ENCODE data around the gene GRPEL1. TPM values are rescaled to one million over a fixed set of nuclear protein-coding genes. Genes with fewer than 3 reads are reported as not detected.

The GRPEL1 gene
- total and polyA plus RNA-seq, 9 of the 15 experiments (the other 6 are each of a cell fraction or from before 2014, with no cell fraction given): 43.4 to 192 (median 86.6) TPM

- TF ChIP-seq PRDM10 (IDR thresholded peaks at IDR 0.05; ENCODE audit: partially characterized antibody): peak; percentile 30
- TF ChIP-seq VEZF1 (CRISPR knock-in tag; IDR thresholded peaks at IDR 0.05): peak; percentile 97
- TF ChIP-seq TCF15 (CRISPR knock-in tag; IDR thresholded peaks at IDR 0.05): no peak
- peak; percentile 99 for TF ChIP-seq C11orf30 (IDR thresholded peaks at IDR 0.05; ENCODE audit: low read depth)
- peak; percentile 67; the same call in 1 of the 2 replicates for TF ChIP-seq HDAC2 (IDR thresholded peaks at IDR 0.05)
- TF ChIP-seq ARID4B (CRISPR knock-in tag; IDR thresholded peaks at IDR 0.05): 0 out of 2 replicates have a peak, but pooled peaks have one; percentile 9
- peak; percentile 61 for TF ChIP-seq ETV1 (tag; conservative IDR thresholded peaks at IDR 0.05; ENCODE audit: low read depth)
- TF ChIP-seq MTA1 (IDR thresholded peaks at IDR 0.05; ENCODE audit: borderline replicate concordance): no peak
- TF ChIP-seq SMAD4 (CRISPR knock-in tag; conservative IDR thresholded peaks at IDR 0.05): peak; percentile 83
- TF ChIP-seq ATF6 (CRISPR knock-in tag; IDR thresholded peaks at IDR 0.05): no peak
- peak; percentile 83 for TF ChIP-seq NFE2L1 (tag; IDR thresholded peaks at IDR 0.05; ENCODE audit: borderline replicate concordance, low read depth)
- no peak for TF ChIP-seq ZNF23 (CRISPR knock-in tag; IDR thresholded peaks at IDR 0.05)
- peak; percentile 68; the same call in 1 of the 2 replicates for TF ChIP-seq SMARCC2 (IDR thresholded peaks at IDR 0.05; ENCODE audit: low read depth)
Measured at GRCh38 chr4:7031558-7032449, 36.1 kb downstream of the GRPEL1 start (continued).

All from K562 (cell line).